GM12878 (cell line): Measurements from ENCODE around the gene MS4A4E. TPM values are rescaled to one million over a fixed set of nuclear protein-coding genes. Genes with fewer than 3 reads are reported as not detected.

ENCODE experiments used
- ATAC-seq: fragments of 200-7000 bp; cut with Tn5 transposase; 3 replicates; pipeline ENCODE4 v1.9.1; 2020; ENCODE audit warnings: mild to moderate bottlenecking, moderate library complexity
- BruUV-seq: library from RNA; stranded (reverse); fragments of 400-500 nt; replicated peaks from 2 replicates; lab custom pipeline; 2021; lab: Mats Ljungman, UMichigan
- CTCF ChIA-PET: fragments of 300-600 bp; sonication (Branson Sonifier 250); formaldehyde crosslinking; extraction: SDS; loops from one replicate; lab custom pipeline; 2021; ENCODE audit warnings: inconsistent platforms; lab: Yijun Ruan, JAX
- POLR2A ChIA-PET: fragments of 350-600 bp; formaldehyde crosslinking; extraction: SDS; loops from one replicate; lab custom pipeline; 2021; ENCODE audit warnings: inconsistent platforms; lab: Charles Lee
- RAD21 ChIA-PET: fragments of 300-600 bp; sonication (Branson Sonifier 250); formaldehyde crosslinking; loops from one replicate; lab custom pipeline; 2023; ENCODE audit warnings: antibody characterized with exemption; ENCODE audit not compliant: unreplicated experiment; lab: Charles Lee
- SMC1A ChIA-PET: fragments of 300-600 bp; sonication (Branson Sonifier 250); formaldehyde crosslinking; loops from one replicate; lab custom pipeline; 2023; ENCODE audit not compliant: unreplicated experiment, uncharacterized antibody; lab: Charles Lee
- DNase-seq: peaks from one replicate; pipeline ENCODE4 v3.0.0-alpha.2; 2011; ENCODE audit warnings: low read depth, low spot score
- FAIRE-seq: peaks from 3 replicates; lab custom pipeline; 2011; peaks lifted over from hg19 to GRCh38; lab: Jason Lieb, UNC
- H2AFZ ChIP-seq: 2 replicates; pipeline ENCODE4 v1.6.0; 2011; ENCODE audit warnings: low read depth, low read length, control low read depth; ENCODE audit not compliant: control insufficient read depth
- H3K27ac ChIP-seq: 2 replicates; pipeline ENCODE4 v1.5.1; 2011; ENCODE audit warnings: control low read depth; ENCODE audit not compliant: control insufficient read depth, insufficient read depth
- H3K27me3 ChIP-seq, 2 experiments: replicated peaks in 1 of 2; 2 replicates each; pipeline versions ENCODE4 v1.6.0 to v1.6.1; 2011; ENCODE audit warnings: low read length in 1 of 2; ENCODE audit not compliant: control insufficient read depth in 2 of 2, insufficient read depth in 2 of 2
- H3K36me3 ChIP-seq, 2 experiments: 2 replicates each; pipeline ENCODE4 v1.5.1; 2011; ENCODE audit warnings: low read length in 1 of 2; ENCODE audit not compliant: control insufficient read depth in 2 of 2, insufficient read depth in 2 of 2
- H3K4me1 ChIP-seq: 2 replicates; pipeline ENCODE4 v1.6.1; 2011; ENCODE audit warnings: mild to moderate bottlenecking, low read length, moderate library complexity, mixed read lengths; ENCODE audit not compliant: control insufficient read depth, insufficient read depth
- H3K4me2 ChIP-seq: 2 replicates; pipeline ENCODE4 v1.6.0; 2011; ENCODE audit warnings: control low read depth; ENCODE audit not compliant: control insufficient read depth, insufficient read depth
- H3K4me3 ChIP-seq: fragments of 200-600 bp; sonication (generic); 2 replicates; pipeline ENCODE4 v1.5.1; 2016
- H3K79me2 ChIP-seq: 2 replicates; pipeline ENCODE4 v1.6.0; 2011; ENCODE audit warnings: low read length; ENCODE audit not compliant: control insufficient read depth, insufficient read depth
- H3K9ac ChIP-seq: 2 replicates; pipeline ENCODE4 v1.8.0; 2011; ENCODE audit warnings: low read length, control low read depth, mixed read lengths; ENCODE audit not compliant: control insufficient read depth, insufficient read depth
- H3K9me3 ChIP-seq: replicated peaks from 3 replicates; pipeline ENCODE4 v1.5.1; 2011; ENCODE audit warnings: mild to moderate bottlenecking, low read length; ENCODE audit not compliant: control insufficient read depth, insufficient read depth
- H4K20me1 ChIP-seq: 2 replicates; pipeline ENCODE4 v1.6.0; 2011; ENCODE audit not compliant: control insufficient read depth, insufficient read depth
- CTCF ChIP-seq, 3 experiments: IDR thresholded peaks in 2 of 3; conservative IDR thresholded peaks in 1 of 3; 2 replicates each; pipeline ENCODE4 v1.5.1; 2011; ENCODE audit warnings: low read depth in 3 of 3, low read length in 3 of 3, mild to moderate bottlenecking in 3 of 3, control low read depth in 2 of 3, moderate library complexity in 2 of 3, inconsistent platforms in 1 of 3, mixed read lengths in 1 of 3; ENCODE audit not compliant: control insufficient read depth in 2 of 3, insufficient read depth in 1 of 3; ENCODE audit errors: extremely low read depth in 1 of 3
- E2F4 ChIP-seq: IDR thresholded peaks from 2 replicates; pipeline ENCODE4 v1.6.1; 2012; ENCODE audit warnings: low read depth, low read length, improper control_type of control experiment
- EZH2 ChIP-seq: IDR thresholded peaks from 2 replicates; pipeline ENCODE4 v1.6.1; 2012; ENCODE audit warnings: low read depth, mild to moderate bottlenecking, control low read depth, inconsistent platforms, low read length, borderline replicate concordance; ENCODE audit not compliant: control insufficient read depth
- FOXM1 ChIP-seq: IDR thresholded peaks from 2 replicates; pipeline ENCODE4 v1.6.1; 2012; ENCODE audit warnings: low read depth, mild to moderate bottlenecking, inconsistent platforms, low read length, moderate library complexity
- IKZF1 ChIP-seq: fragments of 450-650 bp; conservative IDR thresholded peaks from 2 replicates; pipeline ENCODE4 v1.6.1; 2017; ENCODE audit warnings: antibody characterized with exemption, mild to moderate bottlenecking
- NFYA ChIP-seq: IDR thresholded peaks from 2 replicates; pipeline ENCODE4 v1.6.1; 2011; ENCODE audit warnings: low read depth, mild to moderate bottlenecking, low read length, improper control_type of control experiment, borderline replicate concordance
- NRF1 ChIP-seq: conservative IDR thresholded peaks from 2 replicates; pipeline ENCODE4 v1.6.1; 2011; ENCODE audit warnings: mild to moderate bottlenecking, low read depth, low read length, improper control_type of control experiment
- POU2F2 ChIP-seq: IDR thresholded peaks from 3 replicates; pipeline ENCODE4 v1.6.1; 2011; ENCODE audit warnings: low read depth, mild to moderate bottlenecking, low read length, borderline replicate concordance
- RAD21 ChIP-seq: IDR thresholded peaks from 2 replicates; pipeline ENCODE4 v1.6.1; 2011; ENCODE audit warnings: mild to moderate bottlenecking, low read depth, low read length, moderate library complexity; ENCODE audit not compliant: insufficient read depth
- REST ChIP-seq: IDR thresholded peaks from 2 replicates; pipeline ENCODE4 v1.6.1; 2012; ENCODE audit warnings: mild to moderate bottlenecking, low read depth, low read length
- RFX5 ChIP-seq: IDR thresholded peaks from 2 replicates; pipeline ENCODE4 v1.6.1; 2011; ENCODE audit warnings: low read depth, low read length, improper control_type of control experiment
- SMAD5 ChIP-seq: IDR thresholded peaks from 2 replicates; pipeline ENCODE4 v1.6.1; 2016; ENCODE audit warnings: antibody characterized with exemption, low read depth
- SMARCA5 ChIP-seq: fragments of 450-650 bp; IDR thresholded peaks from 2 replicates; pipeline ENCODE4 v1.6.1; 2017; ENCODE audit warnings: mild to moderate bottlenecking
- SMC3 ChIP-seq: IDR thresholded peaks from 2 replicates; pipeline ENCODE4 v1.6.1; 2011; ENCODE audit warnings: low read length, improper control_type of control experiment, borderline replicate concordance
- SRF ChIP-seq, 2 experiments: IDR thresholded peaks; 2 replicates each; pipeline ENCODE4 v1.6.1; 2011; ENCODE audit warnings: low read depth in 2 of 2, low read length in 2 of 2, mild to moderate bottlenecking in 1 of 2, moderate library complexity in 1 of 2
- ZNF622 ChIP-seq: fragments of 450-650 bp; IDR thresholded peaks from 2 replicates; pipeline ENCODE4 v1.6.1; 2017; ENCODE audit warnings: mild to moderate bottlenecking, inconsistent platforms
- WGBS: methylation state at CpG from one replicate; pipeline ENCODE4 v1.1.6; 2016; ENCODE audit warnings: low lambda C conversion rate; ENCODE audit not compliant: insufficient replicate concordance, insufficient coverage; ENCODE audit errors: missing lambda C conversion rate; 5-methylcytosine and 5-hydroxymethylcytosine counted together
- in situ Hi-C: fragments of 300-500 bp; cut with MboI; formaldehyde crosslinking; loops from 9 replicates; pipeline ENCODE4 v1.14.3; 2018; ENCODE audit warnings: mixed read lengths
- intact Hi-C: fragments of 100-400 bp; cut with micrococcal nuclease; formaldehyde crosslinking; loops from one replicate; pipeline ENCODE4 v1.14.2; 2022; ENCODE audit not compliant: unreplicated experiment
- polyA plus RNA-seq, 11 experiments: library from polyadenylated mRNA; depleted of rRNA in 4 of 11; unstranded in 6 of 11; stranded (reverse) in 5 of 11; fragments of >200 nt; fragmentation: Nextera tagmentation in 4 of 11; fragmentation: Illumina TruSeq in 1 of 11; extraction: Ambion mirVana in 4 of 11; extraction: Trizol in 1 of 11; gene quantifications; 1 replicate in 1 of 11; 2 replicates in 10 of 11; pipeline versions ENCODE4 v1.2.1 to v1.2.3, GENCODE V29; 2011 to 2016; ENCODE audit warnings: inconsistent platforms in 2 of 11, missing spikeins in 2 of 11, low read depth in 1 of 11
- total RNA-seq, 4 experiments: library from RNA; depleted of rRNA in 3 of 4; stranded (reverse); fragments of >200 nt in 3 of 4; fragmentation: Illumina TruSeq in 1 of 4; extraction: Trizol in 1 of 4; gene quantifications; 2 replicates each; pipeline versions ENCODE4 v1.2.1 to v1.2.3, GENCODE V29; 2013 to 2021

The MS4A4E gene
- total and polyA plus RNA-seq, 10 of the 15 experiments (the other 5 are each of a cell fraction or from before 2014, with no cell fraction given) = 0.06 to 0.92 (median 0.45) TPM; not detected in 3

GRCh38 chr11:60251485-60252212, 8.7 kb upstream of the MS4A4E start:
- Histone ChIP-seq H3K4me2 (no peak overlapping the region), H2AFZ (no peak overlapping the region), H3K27me3 (no peaks in the 10 kb centered on the region), H3K9me3 (peaks cover 11% of the 10 kb centered on the region; the same call in 2 of the 3 replicates), H3K4me1 (no peaks in the 10 kb centered on the region), H3K79me2 (no peaks in the 10 kb centered on the region), H3K36me3 (no peaks in the 10 kb centered on the region), H3K27ac (no peak overlapping the region), H3K9ac (no peak overlapping the region), H3K4me3 (no peak overlapping the region), H4K20me1 (no peaks in the 10 kb centered on the region)
- no TSS peak for BruUV-seq
- ChIA-PET RAD21 (interaction anchor here (0.6 to 3.1 kb wide), 47 partner anchors 13 to 575 kb away, joined by 3 to 40 read pairs (median 4); partner anchors contain the start of genes MS4A1, MS4A3 and STX3), CTCF (interaction anchor here (0.6 to 3.3 kb wide), 98 partner anchors 9 to 662 kb away, joined by 3 to 66 read pairs (median 4); partner anchors contain the start of genes MS4A2, MS4A6A and TMEM109), POLR2A (interaction anchor here (0.6 to 1.1 kb wide), 3 partner anchors 56 to 67 kb away, joined by 4 to 5 read pairs (median 4); no protein-coding TSS in a partner anchor), SMC1A (interaction anchor here (0.7 to 3.4 kb wide), 62 partner anchors 8 to 508 kb away, joined by 3 to 36 read pairs (median 5); partner anchors contain the start of genes CBLIF, MRPL16, MS4A6A and STX3)
- peak; percentile 59 for DNase-seq
- ATAC-seq = peak; percentile 96
- intact Hi-C loops = loop anchor here (1.0 to 10.0 kb wide), 7 partner anchors 58 to 497 kb away; no protein-coding TSS in a partner anchor
- 24% methylated on average over 6 of the region's 6 CpGs for WGBS
- peak; percentile 95 for FAIRE-seq
- in situ Hi-C loops = loop anchor here (10.0 kb wide), 1 partner anchor 497 kb away; the partner anchor contains the start of gene STX3
- no peak for TF ChIP-seq RFX5
- no peak for TF ChIP-seq IKZF1
- TF ChIP-seq SRF (IDR thresholded peaks at IDR 0.05; ENCODE audit: low read depth in 2 of 2, low read length in 2 of 2) = no peak
- TF ChIP-seq NFYA = no peak
- peak; percentile 47; the same call in 1 of the 2 replicates for TF ChIP-seq SMARCA5
- TF ChIP-seq SMC3 = peak; percentile 90
- peak; percentile 49; the same call in 1 of the 2 replicates for TF ChIP-seq FOXM1
- TF ChIP-seq REST = no peak
- TF ChIP-seq SMAD5 = no peak
- TF ChIP-seq RAD21 = peak; percentile 99
- no peak for TF ChIP-seq E2F4
- peak; percentile 63 to 78 (median 68) for TF ChIP-seq CTCF (IDR thresholded peaks at IDR 0.05 in 2 of 3, conservative IDR thresholded peaks at IDR 0.05 in 1 of 3; ENCODE audit: control insufficient read depth in 2 of 3, extremely low read depth in 1 of 3, insufficient read depth in 1 of 3, low read depth in 3 of 3, low read length in 3 of 3)
- TF ChIP-seq EZH2 = no peak
- TF ChIP-seq POU2F2 = peak; percentile 51; the same call in 1 of the 3 replicates
- TF ChIP-seq ZNF622 = no peak
- no peak for TF ChIP-seq NRF1
